OCI-M1 (cell line): ENCODE results near the gene PTPRJ.
"Not testable (repeated sequence)": the region's sequence is repeated elsewhere in the genome, so short reads cannot be mapped to it uniquely, and the experiment has no call there.

Experiments
- DNase-seq: peaks from one replicate; lab custom pipeline; 2025; lab: John Stamatoyannopoulos, UW

Gene PTPRJ

GRCh38 chr11:48017831-48018527, 37.6 kb downstream of the PTPRJ start:
- DNase-seq = no peak

- DNase-seq = no peak
These were observed 38.3 kb downstream of the PTPRJ start for GRCh38 chr11:48018528-48019216.

- DNase-seq = no peak
These were observed 38.8 kb downstream of the PTPRJ start for GRCh38 chr11:48019217-48019584.

GRCh38 chr11:48019595-48019994, 39.2 kb downstream of the PTPRJ start:
- no peak for DNase-seq

- peak; percentile 54 for DNase-seq
These were observed 39.9 kb downstream of the PTPRJ start for GRCh38 chr11:48020092-48020755.

GRCh38 chr11:48021201-48021820, 41.0 kb downstream of the PTPRJ start:
- not testable (repeated sequence) for DNase-seq

- DNase-seq = peak; percentile 40
These were observed 42.1 kb downstream of the PTPRJ start for GRCh38 chr11:48022445-48022844.

GRCh38 chr11:48023608-48024007, 43.2 kb downstream of the PTPRJ start:
- DNase-seq = not testable (repeated sequence)

GRCh38 chr11:48024635-48025071, 44.3 kb downstream of the PTPRJ start:
- DNase-seq = no peak

GRCh38 chr11:48025293-48025983, 45.1 kb downstream of the PTPRJ start:
- no peak for DNase-seq

- DNase-seq = no peak
These were observed 45.6 kb downstream of the PTPRJ start for GRCh38 chr11:48025984-48026340.

GRCh38 chr11:48028914-48029680, 48.7 kb downstream of the PTPRJ start:
- peak; percentile 19 for DNase-seq

GRCh38 chr11:48029681-48030290, 49.4 kb downstream of the PTPRJ start:
- DNase-seq = no peak

GRCh38 chr11:48031602-48032001, 51.2 kb downstream of the PTPRJ start:
- no peak for DNase-seq

- no peak for DNase-seq
These were observed 52.4 kb downstream of the PTPRJ start for GRCh38 chr11:48032721-48033120.

- no peak for DNase-seq
These were observed 53.6 kb downstream of the PTPRJ start for GRCh38 chr11:48033918-48034341.

GRCh38 chr11:48034926-48035871, 54.8 kb downstream of the PTPRJ start:
- DNase-seq = no peak

- DNase-seq = no peak
These were observed 55.7 kb downstream of the PTPRJ start for GRCh38 chr11:48036011-48036410.

- DNase-seq = no peak
These were observed 56.1 kb downstream of the PTPRJ start for GRCh38 chr11:48036466-48036865.
